Measurements from ENCODE around the gene DNAJB4. TPM values are rescaled to one million over a fixed set of nuclear protein-coding genes. Genes with fewer than 3 reads are reported as not detected.

DNAJB4 gene
- 35.4 and 57.0 TPM in 2 replicates for total RNA-seq

DNA sequence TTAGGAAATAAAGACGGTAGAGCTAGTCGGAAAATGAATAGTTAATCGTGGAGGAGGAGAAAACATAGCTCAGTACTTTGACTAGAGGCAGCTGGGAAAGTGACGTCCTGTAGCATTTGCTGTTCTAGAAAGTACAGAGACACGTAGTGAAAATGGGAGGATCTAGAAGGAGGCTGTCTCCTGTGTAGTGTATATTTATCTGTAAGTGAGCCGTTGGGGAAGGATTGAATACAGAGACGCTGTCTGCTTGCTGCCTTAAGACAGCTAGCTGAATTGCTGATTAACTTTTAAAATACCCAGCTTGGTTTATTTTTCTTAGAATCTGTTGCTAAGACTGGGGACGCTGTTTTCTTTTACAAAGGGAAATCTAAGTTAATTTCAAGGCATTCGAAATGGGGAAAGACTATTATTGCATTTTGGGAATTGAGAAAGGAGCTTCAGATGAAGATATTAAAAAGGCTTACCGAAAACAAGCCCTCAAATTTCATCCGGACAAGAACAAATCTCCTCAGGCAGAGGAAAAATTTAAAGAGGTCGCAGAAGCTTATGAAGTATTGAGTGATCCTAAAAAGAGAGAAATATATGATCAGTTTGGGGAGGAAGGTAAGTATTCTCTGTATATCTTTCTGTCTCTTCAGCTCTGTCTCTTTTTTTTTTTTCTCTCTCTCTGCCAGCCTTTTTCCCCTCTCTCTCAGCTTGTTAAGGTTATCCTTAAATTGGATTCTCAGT, at the start of gene DNAJB4:
Gene DNAJB4 (plus strand): TSS at position 221 of the 729 bp plus-strand sequence. CDS start 172 bp downstream, at position 393.
- DNase-seq (ENCODE audit: low read depth), result peak; percentile 99
- TF ChIP-seq CTCF (IDR thresholded peaks at IDR 0.05; ENCODE audit: insufficient read depth, low read depth, low read length), result no peak
- H3K4me3 ChIP-seq (ENCODE audit: low read depth, low read length), result peak within 1 kb of the TSS; percentile 85

- no peak for DNase-seq (ENCODE audit: low read depth)
- TF ChIP-seq CTCF (IDR thresholded peaks at IDR 0.05; ENCODE audit: insufficient read depth, low read depth, low read length), result no peak
- no peak overlapping the region for H3K4me3 ChIP-seq (ENCODE audit: low read depth, low read length)
Measured at GRCh38 chr1:77955709-77956108, 49.0 kb upstream of the DNAJB4 start.

- H3K4me3 ChIP-seq (ENCODE audit: low read depth, low read length), result no peak overlapping the region
- TF ChIP-seq CTCF (IDR thresholded peaks at IDR 0.05; ENCODE audit: insufficient read depth, low read depth, low read length), result no peak
- no peak for DNase-seq (ENCODE audit: low read depth)
Measured at GRCh38 chr1:77956464-77956863, 48.3 kb upstream of the DNAJB4 start.

DNA sequence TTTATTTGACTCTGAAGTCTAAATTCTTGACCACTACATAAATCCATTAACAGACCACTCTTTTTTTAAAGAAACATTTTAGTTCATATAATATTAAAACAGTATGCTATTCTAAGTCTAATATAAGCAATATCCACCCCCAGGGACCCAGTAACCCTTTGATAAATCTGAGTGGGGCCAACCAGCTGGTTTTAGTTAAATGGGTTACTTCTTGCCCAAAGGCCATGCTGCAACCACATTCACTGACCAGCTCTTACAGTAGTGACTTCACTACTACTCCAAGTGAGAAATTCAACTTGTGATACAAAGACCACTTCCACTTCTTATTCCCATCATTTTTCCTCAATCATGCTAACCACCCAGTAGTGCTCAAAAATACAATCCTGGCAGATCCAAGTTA, 46.3 kb upstream of the DNAJB4 start:
- TF ChIP-seq CTCF (IDR thresholded peaks at IDR 0.05; ENCODE audit: insufficient read depth, low read depth, low read length), result no peak
- no peak overlapping the region for H3K4me3 ChIP-seq (ENCODE audit: low read depth, low read length)
- DNase-seq (ENCODE audit: low read depth), result no peak

DNA sequence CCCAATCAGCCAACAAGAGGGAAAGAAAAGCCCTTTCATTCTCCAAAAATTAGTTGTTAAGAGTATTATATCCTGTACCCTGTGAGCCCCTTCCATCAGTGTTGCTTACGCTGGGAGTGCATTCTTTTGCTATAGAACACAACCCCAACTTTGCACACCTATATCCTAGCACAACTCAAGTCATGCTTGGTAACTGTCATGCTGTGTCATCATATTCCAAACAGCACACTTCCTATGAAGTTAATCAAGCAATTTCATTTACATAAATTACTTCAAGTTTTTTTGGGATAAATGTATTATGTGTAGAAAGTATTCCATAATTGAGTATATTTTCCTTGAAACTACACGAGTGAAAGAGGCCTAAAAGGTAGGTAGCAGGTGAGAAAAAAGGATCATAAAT, 45.9 kb upstream of the DNAJB4 start:
- no peak for TF ChIP-seq CTCF (IDR thresholded peaks at IDR 0.05; ENCODE audit: insufficient read depth, low read depth, low read length)

GRCh38 chr1:77961392-77961791, 43.3 kb upstream of the DNAJB4 start:
- no peak overlapping the region for H3K4me3 ChIP-seq (ENCODE audit: low read depth, low read length)
- no peak for DNase-seq (ENCODE audit: low read depth)
- TF ChIP-seq CTCF (IDR thresholded peaks at IDR 0.05; ENCODE audit: insufficient read depth, low read depth, low read length), result no peak

More for the DNA sequence above, 45.9 kb upstream of the DNAJB4 start:
- H3K4me3 ChIP-seq (ENCODE audit: low read depth, low read length), result no peak overlapping the region
- DNase-seq (ENCODE audit: low read depth), result no peak

GRCh38 chr1:77966291-77966690, 38.4 kb upstream of the DNAJB4 start:
- no peak for TF ChIP-seq CTCF (IDR thresholded peaks at IDR 0.05; ENCODE audit: insufficient read depth, low read depth, low read length)
- H3K4me3 ChIP-seq (ENCODE audit: low read depth, low read length), result no peak overlapping the region
- DNase-seq (ENCODE audit: low read depth), result no peak
